ENCODE results near the gene SPTLC1. TPM values are rescaled to one million over a fixed set of nuclear protein-coding genes. Genes with fewer than 3 reads are reported as not detected.
"Not testable (repeated sequence)": the region's sequence is repeated elsewhere in the genome, so short reads cannot be mapped to it uniquely, and the experiment has no call there.

SPTLC1 gene
- total RNA-seq, 1 experiment from 2014 or later = 63.3 TPM

GRCh38 chr9:92147852-92148180 lies 32.6 kb upstream of the SPTLC1 start:
- ChIA-PET POLR2A (ENCODE audit: unreplicated experiment) (no interaction called here), CTCF (no interaction called here)
- Histone ChIP-seq H3K4me3 (ENCODE audit: low read length) (no peak overlapping the region), H3K9me2 (replicated peaks; ENCODE audit: low read length) (no peaks in the 10 kb centered on the region), H3K4me1 (ENCODE audit: insufficient read depth, low read length) (peaks cover 28% of the 10 kb centered on the region), H3K27ac (ENCODE audit: low read length) (peak overlapping the region; percentile 41), H3F3A (ENCODE audit: low read length, unreplicated experiment) (no peaks in the 10 kb centered on the region), H3K27me3 (ENCODE audit: low read length) (no peaks in the 10 kb centered on the region), H3K36me3 (ENCODE audit: low read depth, low read length) (no peaks in the 10 kb centered on the region), H3K4me2 (ENCODE audit: low read length) (peak overlapping the region; percentile 77; the same call in 1 of the 2 replicates), H3K9ac (ENCODE audit: low read length) (no peak overlapping the region), H3K79me2 (ENCODE audit: low read length) (no peaks in the 10 kb centered on the region), H3K9me3 (ENCODE audit: low read length) (no peaks in the 10 kb centered on the region), H4K20me1 (ENCODE audit: low read length) (no peaks in the 10 kb centered on the region), H2AFZ (ENCODE audit: low read length) (no peak overlapping the region)
- no peak for DNase-seq
- no peak for TF ChIP-seq EZH2phosphoT487 (IDR thresholded peaks at IDR 0.05; ENCODE audit: borderline replicate concordance, low read length)
- no peak for TF ChIP-seq EZH2 (IDR thresholded peaks at IDR 0.05; ENCODE audit: low read length, unreplicated experiment)
- TF ChIP-seq CTCF (conservative IDR thresholded peaks at IDR 0.05; ENCODE audit: low read depth, low read length) = no peak
- ATAC-seq = no peak
- intact Hi-C loops (cut with micrococcal nuclease) = no loop called here
- no TSS peak for BruUV-seq (replicated peaks)

GRCh38 chr9:92147030-92147851 lies 32.0 kb upstream of the SPTLC1 start:
- intact Hi-C loops (cut with micrococcal nuclease) = no loop called here
- peak overlapping the region; percentile 53 for H3K4me3 ChIP-seq (ENCODE audit: low read length)
- no peak overlapping the region for H3K9ac ChIP-seq (ENCODE audit: low read length)
- H3K27ac ChIP-seq (ENCODE audit: low read length) = peak overlapping the region; percentile 41
- peaks cover 23% of the 10 kb centered on the region for H3K4me1 ChIP-seq (ENCODE audit: insufficient read depth, low read length)
- no TSS peak for BruUV-seq (replicated peaks)
- TF ChIP-seq EZH2phosphoT487 (IDR thresholded peaks at IDR 0.05; ENCODE audit: borderline replicate concordance, low read length) (no peak), EZH2 (IDR thresholded peaks at IDR 0.05; ENCODE audit: low read length, unreplicated experiment) (no peak), CTCF (conservative IDR thresholded peaks at IDR 0.05; ENCODE audit: low read depth, low read length) (no peak)
- no peaks in the 10 kb centered on the region for H3K9me3 ChIP-seq (ENCODE audit: low read length)
- ATAC-seq (peak; percentile 87), DNase-seq (peak; percentile 70)
- no peaks in the 10 kb centered on the region for H4K20me1 ChIP-seq (ENCODE audit: low read length)
- H3F3A ChIP-seq (ENCODE audit: low read length, unreplicated experiment) = no peaks in the 10 kb centered on the region
- no peaks in the 10 kb centered on the region for H3K36me3 ChIP-seq (ENCODE audit: low read depth, low read length)
- peak overlapping the region; percentile 75 for H2AFZ ChIP-seq (ENCODE audit: low read length)
- ChIA-PET CTCF (no interaction called here), POLR2A (ENCODE audit: unreplicated experiment) (no interaction called here)
- no peaks in the 10 kb centered on the region for H3K27me3 ChIP-seq (ENCODE audit: low read length)
- H3K4me2 ChIP-seq (ENCODE audit: low read length) = peak overlapping the region; percentile 77
- no peaks in the 10 kb centered on the region for H3K79me2 ChIP-seq (ENCODE audit: low read length)
- H3K9me2 ChIP-seq (replicated peaks; ENCODE audit: low read length) = no peaks in the 10 kb centered on the region

GRCh38 chr9:92146610-92147009 lies 31.4 kb upstream of the SPTLC1 start:
- no TSS peak for BruUV-seq (replicated peaks)
- no peak for ATAC-seq
- ChIA-PET CTCF (no interaction called here), POLR2A (ENCODE audit: unreplicated experiment) (no interaction called here)
- TF ChIP-seq CTCF (conservative IDR thresholded peaks at IDR 0.05; ENCODE audit: low read depth, low read length) (no peak), EZH2phosphoT487 (IDR thresholded peaks at IDR 0.05; ENCODE audit: borderline replicate concordance, low read length) (no peak), EZH2 (IDR thresholded peaks at IDR 0.05; ENCODE audit: low read length, unreplicated experiment) (no peak)
- Histone ChIP-seq H3K4me1 (ENCODE audit: insufficient read depth, low read length) (peaks cover 17% of the 10 kb centered on the region), H3K9me3 (ENCODE audit: low read length) (no peaks in the 10 kb centered on the region), H2AFZ (ENCODE audit: low read length) (peak overlapping the region; percentile 75; the same call in 1 of the 2 replicates), H3K9ac (ENCODE audit: low read length) (no peak overlapping the region), H3K4me2 (ENCODE audit: low read length) (peak overlapping the region; percentile 77), H3K27me3 (ENCODE audit: low read length) (no peaks in the 10 kb centered on the region), H3K79me2 (ENCODE audit: low read length) (no peaks in the 10 kb centered on the region), H3K36me3 (ENCODE audit: low read depth, low read length) (no peaks in the 10 kb centered on the region), H3F3A (ENCODE audit: low read length, unreplicated experiment) (no peaks in the 10 kb centered on the region), H3K4me3 (ENCODE audit: low read length) (peak overlapping the region; percentile 53), H3K27ac (ENCODE audit: low read length) (peak overlapping the region; percentile 41; the same call in 1 of the 2 replicates), H4K20me1 (ENCODE audit: low read length) (no peaks in the 10 kb centered on the region), H3K9me2 (replicated peaks; ENCODE audit: low read length) (no peaks in the 10 kb centered on the region)
- DNase-seq = no peak
- intact Hi-C loops (cut with micrococcal nuclease) = no loop called here

GRCh38 chr9:92145784-92146183 lies 30.6 kb upstream of the SPTLC1 start:
- H3K4me3 ChIP-seq (ENCODE audit: low read length); H3K4me2 ChIP-seq (ENCODE audit: low read length); H4K20me1 ChIP-seq (ENCODE audit: low read length); BruUV-seq (replicated peaks); intact Hi-C loops (cut with micrococcal nuclease); POLR2A ChIA-PET (ENCODE audit: unreplicated experiment); DNase-seq; H3K9ac ChIP-seq (ENCODE audit: low read length); H3K36me3 ChIP-seq (ENCODE audit: low read depth, low read length); H3K27me3 ChIP-seq (ENCODE audit: low read length); H2AFZ ChIP-seq (ENCODE audit: low read length); H3K9me2 ChIP-seq (replicated peaks; ENCODE audit: low read length); H3K9me3 ChIP-seq (ENCODE audit: low read length); ATAC-seq; H3K79me2 ChIP-seq (ENCODE audit: low read length); H3K27ac ChIP-seq (ENCODE audit: low read length); H3F3A ChIP-seq (ENCODE audit: low read length, unreplicated experiment); CTCF ChIA-PET: not testable (repeated sequence)
- peaks cover 13% of the 10 kb centered on the region for H3K4me1 ChIP-seq (ENCODE audit: insufficient read depth, low read length)
